K562 (cell line): ENCODE measurements around the gene STIL. TPM values are rescaled to one million over a fixed set of nuclear protein-coding genes. Genes with fewer than 3 reads are reported as not detected.

Source experiments
- ELF4 ChIP-seq: fragments of 450-650 bp; formaldehyde crosslinking; IDR thresholded peaks from 2 replicates; pipeline ENCODE4 v1.4.0; 2022; ENCODE audit warnings: missing genetic modification characterization
- ETV1 ChIP-seq: fragments of 450-650 bp; conservative IDR thresholded peaks from 2 replicates; pipeline ENCODE4 v1.6.1; 2016; ENCODE audit warnings: missing genetic modification characterization, control low read depth, low read depth, missing compliant biosample characterization
- HCFC1 ChIP-seq: IDR thresholded peaks from 2 replicates; pipeline ENCODE4 v1.6.1; 2012; ENCODE audit warnings: low read depth, low read length, improper control_type of control experiment
- HMG20B ChIP-seq: fragments of 250-450 bp; sonication (Bioruptor Pico); IDR thresholded peaks from 2 replicates; pipeline ENCODE4 v1.5.0; 2021; ENCODE audit warnings: mild to moderate bottlenecking
- HOXB6 ChIP-seq: fragments of 250-450 bp; sonication (Bioruptor Pico); IDR thresholded peaks from 2 replicates; pipeline ENCODE4 v1.5.1; 2022; ENCODE audit warnings: mild to moderate bottlenecking, borderline replicate concordance
- NONO ChIP-seq, 2 experiments: fragments of 200-400 bp in 1 of 2; fragments of 450-650 bp in 1 of 2; formaldehyde crosslinking in 1 of 2; IDR thresholded peaks; 2 replicates each; pipeline ENCODE4 v1.6.1; 2017; ENCODE audit warnings: low read depth in 2 of 2, mild to moderate bottlenecking in 2 of 2, moderate library complexity in 2 of 2, low read length in 1 of 2
- PHF20 ChIP-seq: fragments of 450-650 bp; IDR thresholded peaks from 2 replicates; pipeline ENCODE4 v1.6.1; 2018; ENCODE audit not compliant: partially characterized antibody
- RBM17 ChIP-seq: fragments of 200-400 bp; formaldehyde crosslinking; IDR thresholded peaks from 2 replicates; pipeline ENCODE4 v1.6.1; 2017; ENCODE audit warnings: low read depth, mild to moderate bottlenecking, low read length, borderline replicate concordance
- RBM22 ChIP-seq: fragments of 200-400 bp; formaldehyde crosslinking; IDR thresholded peaks from 2 replicates; pipeline ENCODE4 v1.6.1; 2018; ENCODE audit warnings: low read length, low read depth; ENCODE audit not compliant: poor library complexity, severe bottlenecking
- RCOR1 ChIP-seq, 2 experiments: IDR thresholded peaks; 2 replicates each; pipeline ENCODE4 v1.6.1; 2012; ENCODE audit warnings: low read depth in 2 of 2, low read length in 2 of 2, borderline replicate concordance in 1 of 2, improper control_type of control experiment in 1 of 2
- SMAD4 ChIP-seq: fragments of 250-450 bp; sonication (Bioruptor Pico); conservative IDR thresholded peaks from 2 replicates; pipeline ENCODE4 v1.8.0; 2021; ENCODE audit warnings: inconsistent platforms, mild to moderate bottlenecking, moderate library complexity
- TCFL5 ChIP-seq: fragments of 250-450 bp; sonication (Bioruptor Pico); conservative IDR thresholded peaks from 2 replicates; pipeline ENCODE4 v1.6.1; 2021; ENCODE audit warnings: mild to moderate bottlenecking, moderate library complexity, matching md5 sums
- THRAP3 ChIP-seq: fragments of 450-650 bp; IDR thresholded peaks from 2 replicates; pipeline ENCODE4 v1.6.1; 2016; ENCODE audit warnings: mild to moderate bottlenecking, inconsistent platforms, borderline replicate concordance
- ZNF347 ChIP-seq: fragments of 450-650 bp; formaldehyde crosslinking; IDR thresholded peaks from 2 replicates; pipeline ENCODE4 v1.4.0; 2020; ENCODE audit warnings: low read depth, mild to moderate bottlenecking, moderate library complexity
- ZNF431 ChIP-seq: sonication (generic); formaldehyde crosslinking; IDR thresholded peaks from 2 replicates; pipeline ENCODE4 v1.8.0; 2022; ENCODE audit warnings: mild to moderate bottlenecking, missing genetic modification reagents
- ZNF583 ChIP-seq: fragments of 250-450 bp; sonication (Bioruptor Pico); IDR thresholded peaks from 2 replicates; pipeline ENCODE4 v1.4.0; 2020
- ZNF589 ChIP-seq: fragments of 200-800 bp; sonication (Bioruptor generic); IDR thresholded peaks from 2 replicates; pipeline ENCODE4 v1.6.1; 2016; ENCODE audit warnings: low read depth, missing genetic modification characterization, missing compliant biosample characterization
- polyA plus RNA-seq, 8 experiments: library from polyadenylated mRNA; depleted of rRNA in 4 of 8; stranded (reverse) in 5 of 8; unstranded in 3 of 8; fragments of >200 nt; fragmentation: Nextera tagmentation in 2 of 8; fragmentation: Illumina TruSeq in 1 of 8; extraction: Ambion mirVana in 2 of 8; extraction: Trizol in 1 of 8; gene quantifications; 2 replicates each; pipeline versions ENCODE4 v1.2.1 to v1.2.3, GENCODE V29; 2011 to 2014; ENCODE audit warnings: inconsistent platforms in 1 of 8, missing spikeins in 1 of 8
- total RNA-seq, 7 experiments: library from RNA; depleted of rRNA in 6 of 7; stranded (reverse); fragments of >200 nt in 6 of 7; fragmentation: Illumina TruSeq in 2 of 7; extraction: Trizol in 2 of 7; gene quantifications; 2 replicates each; pipeline versions ENCODE4 v1.2.1 to v1.2.3, GENCODE V29; 2011 to 2021; ENCODE audit warnings: low replicate concordance in 1 of 7
- TF ChIP-seq, protein P1 (sequence below), 2 experiments: fragments of 450-650 bp in 1 of 2; IDR thresholded peaks; 2 replicates each; pipeline ENCODE4 v1.6.1; 2011 to 2017; ENCODE audit warnings: low read depth in 2 of 2, antibody characterized with exemption in 1 of 2, borderline replicate concordance in 1 of 2, low read length in 1 of 2, mild to moderate bottlenecking in 1 of 2, mixed read lengths in 1 of 2; ENCODE audit not compliant: control insufficient read depth in 1 of 2
- TF ChIP-seq, protein P2 (sequence below): fragments of 250-450 bp; sonication (Bioruptor Pico); IDR thresholded peaks from 2 replicates; pipeline ENCODE4 v1.4.0; 2020

The STIL gene
- total and polyA plus RNA-seq, 9 of the 15 experiments (the other 6 are each of a cell fraction or from before 2014, with no cell fraction given): 10.5 to 77.4 (median 39.6) TPM

DNA sequence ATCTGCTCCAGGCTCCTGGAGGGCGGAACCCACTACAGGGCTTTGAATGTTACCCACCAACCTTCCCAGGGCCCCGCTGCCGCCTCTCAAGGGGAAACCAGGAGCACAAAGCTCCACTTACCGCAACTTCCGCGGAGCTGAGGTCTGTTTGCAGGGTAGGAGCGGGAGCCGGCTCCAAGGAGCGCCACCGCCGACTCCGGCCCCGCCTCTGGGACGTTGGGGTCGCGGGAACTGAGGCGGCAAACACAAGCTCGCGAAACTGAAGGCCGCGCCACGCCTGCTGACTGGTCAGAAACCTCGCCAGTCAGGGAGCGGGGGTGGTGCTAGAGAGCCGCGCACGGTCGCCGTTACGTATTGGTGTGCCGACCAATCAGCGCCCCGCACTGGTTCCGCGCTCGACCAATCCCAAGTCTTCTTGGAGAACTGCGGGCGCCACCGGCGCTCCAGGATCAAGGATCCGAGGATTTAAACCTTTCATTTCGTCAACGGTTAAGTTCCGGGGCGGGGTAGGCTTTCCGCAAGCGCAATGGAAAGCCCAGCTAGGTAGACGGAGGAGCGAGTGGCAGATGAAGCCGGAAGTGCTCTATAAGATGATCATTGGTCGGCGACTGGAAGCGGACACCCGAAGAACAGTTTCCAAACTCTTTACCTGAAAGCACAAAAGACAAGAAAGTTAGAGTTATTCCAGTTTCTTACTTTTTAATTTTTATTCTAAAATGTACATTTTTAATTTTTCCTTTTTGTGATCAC is at the start of gene STIL (continued):
- TF ChIP-seq HOXB6: no peak
- TF ChIP-seq ETV1 (tag): peak; percentile 94
- TF ChIP-seq ELF4: peak; percentile 51; the same call in 1 of the 2 replicates
- TF ChIP-seq, protein P1, sequence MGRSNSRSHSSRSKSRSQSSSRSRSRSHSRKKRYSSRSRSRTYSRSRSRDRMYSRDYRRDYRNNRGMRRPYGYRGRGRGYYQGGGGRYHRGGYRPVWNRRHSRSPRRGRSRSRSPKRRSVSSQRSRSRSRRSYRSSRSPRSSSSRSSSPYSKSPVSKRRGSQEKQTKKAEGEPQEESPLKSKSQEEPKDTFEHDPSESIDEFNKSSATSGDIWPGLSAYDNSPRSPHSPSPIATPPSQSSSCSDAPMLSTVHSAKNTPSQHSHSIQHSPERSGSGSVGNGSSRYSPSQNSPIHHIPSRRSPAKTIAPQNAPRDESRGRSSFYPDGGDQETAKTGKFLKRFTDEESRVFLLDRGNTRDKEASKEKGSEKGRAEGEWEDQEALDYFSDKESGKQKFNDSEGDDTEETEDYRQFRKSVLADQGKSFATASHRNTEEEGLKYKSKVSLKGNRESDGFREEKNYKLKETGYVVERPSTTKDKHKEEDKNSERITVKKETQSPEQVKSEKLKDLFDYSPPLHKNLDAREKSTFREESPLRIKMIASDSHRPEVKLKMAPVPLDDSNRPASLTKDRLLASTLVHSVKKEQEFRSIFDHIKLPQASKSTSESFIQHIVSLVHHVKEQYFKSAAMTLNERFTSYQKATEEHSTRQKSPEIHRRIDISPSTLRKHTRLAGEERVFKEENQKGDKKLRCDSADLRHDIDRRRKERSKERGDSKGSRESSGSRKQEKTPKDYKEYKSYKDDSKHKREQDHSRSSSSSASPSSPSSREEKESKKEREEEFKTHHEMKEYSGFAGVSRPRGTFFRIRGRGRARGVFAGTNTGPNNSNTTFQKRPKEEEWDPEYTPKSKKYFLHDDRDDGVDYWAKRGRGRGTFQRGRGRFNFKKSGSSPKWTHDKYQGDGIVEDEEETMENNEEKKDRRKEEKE (IDR thresholded peaks at IDR 0.05; ENCODE audit: borderline replicate concordance in 1 of 2, control insufficient read depth in 1 of 2, low read depth in 2 of 2, low read length in 1 of 2): no peak
- no peak for TF ChIP-seq TCFL5
- TF ChIP-seq ZNF431 (CRISPR knock-in tag): peak; percentile 57
- TF ChIP-seq RBM22: no peak
- TF ChIP-seq, protein P2, sequence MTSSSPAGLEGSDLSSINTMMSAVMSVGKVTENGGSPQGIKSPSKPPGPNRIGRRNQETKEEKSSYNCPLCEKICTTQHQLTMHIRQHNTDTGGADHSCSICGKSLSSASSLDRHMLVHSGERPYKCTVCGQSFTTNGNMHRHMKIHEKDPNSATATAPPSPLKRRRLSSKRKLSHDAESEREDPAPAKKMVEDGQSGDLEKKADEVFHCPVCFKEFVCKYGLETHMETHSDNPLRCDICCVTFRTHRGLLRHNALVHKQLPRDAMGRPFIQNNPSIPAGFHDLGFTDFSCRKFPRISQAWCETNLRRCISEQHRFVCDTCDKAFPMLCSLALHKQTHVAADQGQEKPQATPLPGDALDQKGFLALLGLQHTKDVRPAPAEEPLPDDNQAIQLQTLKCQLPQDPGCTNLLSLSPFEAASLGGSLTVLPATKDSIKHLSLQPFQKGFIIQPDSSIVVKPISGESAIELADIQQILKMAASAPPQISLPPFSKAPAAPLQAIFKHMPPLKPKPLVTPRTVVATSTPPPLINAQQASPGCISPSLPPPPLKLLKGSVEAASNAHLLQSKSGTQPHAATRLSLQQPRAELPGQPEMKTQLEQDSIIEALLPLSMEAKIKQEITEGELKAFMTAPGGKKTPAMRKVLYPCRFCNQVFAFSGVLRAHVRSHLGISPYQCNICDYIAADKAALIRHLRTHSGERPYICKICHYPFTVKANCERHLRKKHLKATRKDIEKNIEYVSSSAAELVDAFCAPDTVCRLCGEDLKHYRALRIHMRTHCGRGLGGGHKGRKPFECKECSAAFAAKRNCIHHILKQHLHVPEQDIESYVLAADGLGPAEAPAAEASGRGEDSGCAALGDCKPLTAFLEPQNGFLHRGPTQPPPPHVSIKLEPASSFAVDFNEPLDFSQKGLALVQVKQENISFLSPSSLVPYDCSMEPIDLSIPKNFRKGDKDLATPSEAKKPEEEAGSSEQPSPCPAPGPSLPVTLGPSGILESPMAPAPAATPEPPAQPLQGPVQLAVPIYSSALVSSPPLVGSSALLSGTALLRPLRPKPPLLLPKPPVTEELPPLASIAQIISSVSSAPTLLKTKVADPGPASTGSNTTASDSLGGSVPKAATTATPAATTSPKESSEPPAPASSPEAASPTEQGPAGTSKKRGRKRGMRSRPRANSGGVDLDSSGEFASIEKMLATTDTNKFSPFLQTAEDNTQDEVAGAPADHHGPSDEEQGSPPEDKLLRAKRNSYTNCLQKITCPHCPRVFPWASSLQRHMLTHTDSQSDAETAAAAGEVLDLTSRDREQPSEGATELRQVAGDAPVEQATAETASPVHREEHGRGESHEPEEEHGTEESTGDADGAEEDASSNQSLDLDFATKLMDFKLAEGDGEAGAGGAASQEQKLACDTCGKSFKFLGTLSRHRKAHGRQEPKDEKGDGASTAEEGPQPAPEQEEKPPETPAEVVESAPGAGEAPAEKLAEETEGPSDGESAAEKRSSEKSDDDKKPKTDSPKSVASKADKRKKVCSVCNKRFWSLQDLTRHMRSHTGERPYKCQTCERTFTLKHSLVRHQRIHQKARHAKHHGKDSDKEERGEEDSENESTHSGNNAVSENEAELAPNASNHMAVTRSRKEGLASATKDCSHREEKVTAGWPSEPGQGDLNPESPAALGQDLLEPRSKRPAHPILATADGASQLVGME (CRISPR knock-in tag): no peak
- TF ChIP-seq HCFC1: peak; percentile 47; the same call in 1 of the 2 replicates
- TF ChIP-seq HMG20B (CRISPR knock-in tag): no peak
- TF ChIP-seq ZNF347: no peak
- no peak for TF ChIP-seq RBM17
- TF ChIP-seq ZNF589 (CRISPR knock-in tag): no peak
- no peak for TF ChIP-seq ZNF583
- peak in 1 of 2 experiments; percentile 49; a peak in 2 of 4 replicates for TF ChIP-seq NONO (IDR thresholded peaks at IDR 0.05; ENCODE audit: low read depth in 2 of 2, low read length in 1 of 2)
- peak; percentile 22; the same call in 1 of the 2 replicates for TF ChIP-seq SMAD4 (CRISPR knock-in tag)
- TF ChIP-seq PHF20: no peak
- TF ChIP-seq RCOR1 (IDR thresholded peaks at IDR 0.05; ENCODE audit: borderline replicate concordance in 1 of 2, low read depth in 2 of 2, low read length in 2 of 2): peak in 1 of 2 experiments; percentile 50; a peak in 2 of 4 replicates
- TF ChIP-seq THRAP3: no peak; the same call in 1 of the 2 replicates
